Right ventricle myocardium inferior (tissue), 1 donor: Measurements from ENCODE around the gene SELENOT. TPM values are rescaled to one million over a fixed set of nuclear protein-coding genes. Genes with fewer than 3 reads are reported as not detected.
"Not testable (repeated sequence)": the region's sequence is repeated elsewhere in the genome, so short reads cannot be mapped to it uniquely, and the experiment has no call there.

Source experiments
- ATAC-seq: fragments of 200-7000 bp; cut with Tn5 transposase; one replicate; pipeline ENCODE4 v1.9.1; 2020; ENCODE audit warnings: mild to moderate bottlenecking, moderate library complexity
- DNase-seq: peaks from one replicate; pipeline ENCODE4 v3.0.0; 2021; ENCODE audit errors: missing footprints
- intact Hi-C: fragments of 100-400 bp; cut with DNase I; formaldehyde crosslinking; loops from one replicate; pipeline ENCODE4 v1.11.0; 2022
- total RNA-seq: library from RNA; stranded (reverse); fragmentation: NEBNext Ultra II Directional; extraction: Animal tissue kit (Norgen Biotek cat#: 25700); gene quantifications from one replicate; pipeline ENCODE4 v1.2.1, GENCODE V29; 2021
- donor health status: DM: no; HTN: yes; CAD: no; lungs with severe emphysema.

SELENOT gene
- total RNA-seq, 1 donor from 2014 or later = 69.3 TPM

- intact Hi-C loops = loop anchor here (1.0 to 5.0 kb wide), 3 partner anchors 58 to 159 kb away; partner anchors contain the start of genes EIF2A, ERICH6, SERP1 and SIAH2
These were observed 829 bp downstream of the SELENOT start for GRCh38 chr3:150603980-150604319.

GRCh38 chr3:150605998-150606641 is 3.0 kb downstream of the SELENOT start:
- ATAC-seq = no peak
- intact Hi-C loops = no loop called here
- DNase-seq = no peak

More at GRCh38 chr3:150603980-150604319, 829 bp downstream of the SELENOT start:
- ATAC-seq = no peak
- DNase-seq = no peak

DNA sequence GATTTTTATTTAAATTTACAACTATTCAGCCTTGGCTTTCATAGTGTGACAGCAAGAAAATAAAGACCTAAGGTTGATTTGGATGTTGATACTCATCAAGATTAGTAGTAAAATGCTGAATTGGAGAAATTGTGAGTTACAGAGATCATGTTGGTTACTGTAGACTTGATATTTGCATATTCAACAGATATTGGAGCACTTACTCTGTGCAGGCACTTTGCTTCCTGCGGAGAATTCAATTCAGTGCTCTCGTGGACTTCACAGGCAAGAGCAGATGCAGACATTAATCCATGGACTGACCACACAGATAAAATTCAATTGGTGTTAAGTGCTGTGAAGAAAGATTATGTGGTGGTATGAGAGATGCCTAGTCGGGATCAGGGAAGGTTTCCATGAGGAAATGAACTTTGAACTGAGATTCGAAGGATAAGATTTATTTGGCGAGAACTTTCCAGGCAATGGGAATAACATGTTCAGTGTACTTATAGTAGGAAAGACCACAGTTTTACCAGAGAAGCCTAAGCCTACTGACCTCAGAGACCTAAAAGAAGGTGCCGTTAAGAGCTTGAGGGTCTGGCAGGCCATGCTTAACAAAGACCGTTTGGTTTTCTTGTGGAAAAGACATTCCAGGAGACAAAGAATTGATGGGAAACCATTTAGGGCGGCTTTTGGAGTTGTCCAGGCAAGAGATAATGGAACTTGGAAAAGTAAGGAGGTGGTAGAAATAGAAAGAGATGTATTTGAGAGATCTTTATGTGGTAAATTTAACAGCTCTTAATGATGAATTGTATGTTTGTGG is 4.3 kb downstream of the SELENOT start:
- DNase-seq = no peak
- intact Hi-C loops = no loop called here
- no peak for ATAC-seq

DNA sequence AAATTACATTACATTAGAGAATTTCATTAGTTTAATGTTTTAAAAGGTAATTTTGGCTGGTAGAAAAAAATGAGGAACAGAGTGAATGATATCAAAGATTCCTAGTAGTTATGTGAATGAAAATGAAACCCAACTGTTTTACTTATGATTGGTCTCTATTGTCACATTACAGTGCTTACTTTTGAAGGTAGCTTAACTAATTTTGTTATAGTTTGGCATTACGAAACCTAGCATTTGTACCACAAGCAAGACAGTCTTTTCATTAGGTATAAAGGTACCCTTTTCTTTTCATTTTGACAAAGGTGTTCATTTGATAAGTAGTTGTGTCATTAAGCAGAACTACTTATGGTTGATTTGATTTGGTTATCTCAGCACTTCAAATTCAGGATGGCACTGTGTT is 6.9 kb downstream of the SELENOT start:
- intact Hi-C loops = no loop called here
- ATAC-seq (no peak), DNase-seq (no peak)

GRCh38 chr3:150610785-150611184 is 7.7 kb downstream of the SELENOT start:
- ATAC-seq (no peak), DNase-seq (no peak)
- intact Hi-C loops = no loop called here

GRCh38 chr3:150611666-150612065 is 8.5 kb downstream of the SELENOT start:
- intact Hi-C loops = no loop called here
- DNase-seq = no peak
- no peak for ATAC-seq

- DNase-seq = no peak
- ATAC-seq = no peak
- intact Hi-C loops = no loop called here
These were observed 9.4 kb downstream of the SELENOT start for GRCh38 chr3:150612494-150612893.

GRCh38 chr3:150613034-150613433 is 9.9 kb downstream of the SELENOT start:
- ATAC-seq (no peak), DNase-seq (no peak)
- intact Hi-C loops = no loop called here

GRCh38 chr3:150613709-150614480 is 10.8 kb downstream of the SELENOT start:
- intact Hi-C loops = no loop called here
- ATAC-seq = no peak
- no peak for DNase-seq

- no peak for DNase-seq
These were observed 17.0 kb downstream of the SELENOT start for GRCh38 chr3:150620002-150620689.

GRCh38 chr3:150622955-150623354 is 19.8 kb downstream of the SELENOT start:
- intact Hi-C loops, DNase-seq, ATAC-seq: not testable (repeated sequence)

More at GRCh38 chr3:150620002-150620689, 17.0 kb downstream of the SELENOT start:
- intact Hi-C loops = no loop called here
- ATAC-seq = no peak

GRCh38 chr3:150623945-150624344 is 20.8 kb downstream of the SELENOT start:
- ATAC-seq (no peak), DNase-seq (no peak)
- intact Hi-C loops = no loop called here

GRCh38 chr3:150626148-150626930 is 23.2 kb downstream of the SELENOT start:
- DNase-seq (no peak), ATAC-seq (no peak)
- intact Hi-C loops = no loop called here

GRCh38 chr3:150627557-150627956 is 24.4 kb downstream of the SELENOT start:
- intact Hi-C loops = no loop called here
- DNase-seq = no peak
- ATAC-seq = peak; percentile 54

- ATAC-seq (no peak), DNase-seq (no peak)
- intact Hi-C loops = no loop called here
These were observed 28.5 kb downstream of the SELENOT start for GRCh38 chr3:150631515-150632221.

DNA sequence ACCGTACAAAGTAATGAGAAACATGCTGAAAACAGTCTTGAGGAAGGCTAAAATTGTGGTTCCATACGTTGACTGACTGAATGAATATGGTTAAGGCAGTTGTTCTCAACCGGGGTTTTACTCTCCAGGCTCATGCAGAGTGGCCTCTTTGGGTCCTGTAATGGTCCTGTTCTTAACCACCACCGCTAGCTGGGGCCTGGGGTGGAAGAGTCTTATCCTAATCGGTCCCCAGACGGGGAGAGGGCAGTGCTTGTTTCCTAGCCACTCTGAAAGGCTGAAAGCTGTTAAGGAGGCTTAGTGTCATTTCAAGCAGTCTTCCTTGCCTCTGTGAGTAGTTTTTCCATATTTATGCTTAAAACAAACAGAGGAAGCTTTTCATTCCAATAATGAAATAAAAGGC is 32.0 kb downstream of the SELENOT start:
- DNase-seq = peak; percentile 59
- intact Hi-C loops = no loop called here
- no peak for ATAC-seq

DNA sequence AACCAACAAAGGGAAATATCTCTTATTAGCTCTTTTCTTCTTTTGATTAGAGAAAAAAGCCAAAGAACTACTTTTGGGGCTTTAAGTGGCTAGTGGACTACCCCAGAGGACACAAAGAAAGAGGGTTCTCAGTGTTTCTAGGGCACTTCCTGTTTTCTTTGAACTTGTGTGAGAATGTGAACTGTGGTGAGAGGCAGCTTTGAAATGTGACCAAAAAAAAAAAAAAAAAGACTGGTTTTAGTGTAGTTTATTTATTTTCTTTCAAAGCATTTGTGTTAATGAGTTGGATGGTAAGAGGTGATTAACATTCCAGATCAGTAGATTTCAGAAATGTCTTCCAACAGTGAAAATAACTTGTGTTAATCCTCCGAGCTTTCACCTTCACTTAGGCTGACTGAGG is 32.4 kb downstream of the SELENOT start:
- intact Hi-C loops = no loop called here
- DNase-seq (no peak), ATAC-seq (no peak)

GRCh38 chr3:150636258-150636657 is 33.1 kb downstream of the SELENOT start:
- ATAC-seq (no peak), DNase-seq (no peak)
- intact Hi-C loops = no loop called here
